GM19452 (cell line): ENCODE measurements around the gene SAMHD1.
A peak's percentile ranks its signal among the peaks of the same experiment; 100 is the strongest.
"Not testable (repeated sequence)": the region's sequence is repeated elsewhere in the genome, so short reads cannot be mapped to it uniquely, and the experiment has no call there.

Experiments
- ATAC-seq: cut with Tn5 transposase; IDR thresholded peaks from one replicate; pipeline ENCODE4 v1.9.1; 2021; ENCODE audit not compliant: unreplicated experiment

Gene SAMHD1

GRCh38 chr20:36956674-36957073 is 5.2 kb upstream of the SAMHD1 start:
- ATAC-seq, result no peak

- no peak for ATAC-seq
Measured at GRCh38 chr20:36956016-36956415, 4.5 kb upstream of the SAMHD1 start.

GRCh38 chr20:36951979-36952738 is 651 bp upstream of the SAMHD1 start:
- ATAC-seq, result peak; percentile 3

- ATAC-seq, result no peak
Measured at GRCh38 chr20:36950414-36951197, 902 bp downstream of the SAMHD1 start.

- ATAC-seq, result no peak
Measured at GRCh38 chr20:36941401-36941835, 10.1 kb downstream of the SAMHD1 start.

- ATAC-seq, result no peak
Measured at GRCh38 chr20:36937402-36937770, 14.1 kb downstream of the SAMHD1 start.

- ATAC-seq, result not testable (repeated sequence)
Measured at GRCh38 chr20:36936761-36937401, 14.6 kb downstream of the SAMHD1 start.

- ATAC-seq, result no peak
Measured at GRCh38 chr20:36936341-36936740, 15.2 kb downstream of the SAMHD1 start.

GRCh38 chr20:36933571-36933970 is 17.9 kb downstream of the SAMHD1 start:
- not testable (repeated sequence) for ATAC-seq

- no peak for ATAC-seq
Measured at GRCh38 chr20:36932476-36933426, 18.8 kb downstream of the SAMHD1 start.

GRCh38 chr20:36932067-36932466 is 19.4 kb downstream of the SAMHD1 start:
- ATAC-seq, result not testable (repeated sequence)

GRCh38 chr20:36929691-36930090 is 21.8 kb downstream of the SAMHD1 start:
- ATAC-seq, result no peak

GRCh38 chr20:36929290-36929689 is 22.2 kb downstream of the SAMHD1 start:
- no peak for ATAC-seq

GRCh38 chr20:36927704-36928103 is 23.8 kb downstream of the SAMHD1 start:
- no peak for ATAC-seq

GRCh38 chr20:36926653-36927200 is 24.8 kb downstream of the SAMHD1 start:
- no peak for ATAC-seq

- no peak for ATAC-seq
Measured at GRCh38 chr20:36925234-36925633, 26.3 kb downstream of the SAMHD1 start.

- no peak for ATAC-seq
Measured at GRCh38 chr20:36924167-36925045, 27.1 kb downstream of the SAMHD1 start.

- ATAC-seq, result no peak
Measured at GRCh38 chr20:36920334-36920730, 31.2 kb downstream of the SAMHD1 start.

- no peak for ATAC-seq
Measured at GRCh38 chr20:36919715-36920333, 31.7 kb downstream of the SAMHD1 start.
